Fibroblast of lung (primary cell): ENCODE results near the gene GCK.

Experiments used
- EZH2 ChIP-seq: IDR thresholded peaks from 2 replicates; pipeline ENCODE4 v1.5.1; 2012; ENCODE audit warnings: low read length, control low read depth, mild to moderate bottlenecking; ENCODE audit errors: missing control alignments
- TF ChIP-seq, protein P1 (sequence below), 2 donors: IDR thresholded peaks in 1 of 2; conservative IDR thresholded peaks in 1 of 2; 1 replicate in 1 of 2; 2 replicates in 1 of 2; pipeline ENCODE4 v1.5.1; 2011 to 2012; ENCODE audit warnings: low read length in 2 of 2, control low read depth in 1 of 2, inconsistent platforms in 1 of 2, low read depth in 1 of 2, mild to moderate bottlenecking in 1 of 2

DNA sequence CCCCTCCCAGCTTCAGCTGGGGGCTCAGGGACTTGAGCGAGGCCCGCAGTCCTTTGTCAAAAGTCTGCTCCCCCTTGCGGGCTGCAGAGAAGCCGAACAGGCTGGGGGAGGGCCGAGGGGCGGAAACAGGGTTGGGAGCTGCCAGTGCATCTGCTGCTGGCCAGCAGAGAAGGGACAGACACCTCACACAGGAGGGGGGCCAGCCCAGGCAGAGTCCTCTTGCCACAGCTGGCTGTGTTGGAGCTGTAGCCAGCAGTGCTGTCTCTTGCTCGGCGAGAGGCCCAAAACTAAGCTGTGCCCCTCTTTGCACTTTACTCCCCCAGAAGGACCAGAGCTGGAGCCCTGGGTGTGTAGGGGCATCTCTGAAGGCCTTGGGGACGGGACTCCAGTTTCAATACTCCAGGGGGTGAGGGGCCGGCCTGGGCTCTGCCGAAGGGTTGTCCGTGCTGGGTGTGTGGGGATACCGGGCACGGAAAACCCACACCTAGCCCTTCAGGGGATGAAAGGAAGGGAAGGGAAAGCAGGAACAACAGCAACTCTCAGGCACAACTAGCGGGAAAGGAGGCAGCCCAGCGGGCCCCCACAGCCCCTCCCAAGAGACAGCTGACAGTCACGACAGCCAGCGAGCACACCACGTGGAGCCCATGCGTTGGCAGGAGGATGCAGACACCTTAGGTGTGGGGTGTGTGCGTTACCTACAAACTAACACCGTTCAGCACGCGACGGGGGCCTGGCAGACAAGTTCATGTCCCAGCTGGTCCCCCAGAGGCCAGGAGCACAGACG, 29.4 kb upstream of the GCK start:
- TF ChIP-seq, protein P1, sequence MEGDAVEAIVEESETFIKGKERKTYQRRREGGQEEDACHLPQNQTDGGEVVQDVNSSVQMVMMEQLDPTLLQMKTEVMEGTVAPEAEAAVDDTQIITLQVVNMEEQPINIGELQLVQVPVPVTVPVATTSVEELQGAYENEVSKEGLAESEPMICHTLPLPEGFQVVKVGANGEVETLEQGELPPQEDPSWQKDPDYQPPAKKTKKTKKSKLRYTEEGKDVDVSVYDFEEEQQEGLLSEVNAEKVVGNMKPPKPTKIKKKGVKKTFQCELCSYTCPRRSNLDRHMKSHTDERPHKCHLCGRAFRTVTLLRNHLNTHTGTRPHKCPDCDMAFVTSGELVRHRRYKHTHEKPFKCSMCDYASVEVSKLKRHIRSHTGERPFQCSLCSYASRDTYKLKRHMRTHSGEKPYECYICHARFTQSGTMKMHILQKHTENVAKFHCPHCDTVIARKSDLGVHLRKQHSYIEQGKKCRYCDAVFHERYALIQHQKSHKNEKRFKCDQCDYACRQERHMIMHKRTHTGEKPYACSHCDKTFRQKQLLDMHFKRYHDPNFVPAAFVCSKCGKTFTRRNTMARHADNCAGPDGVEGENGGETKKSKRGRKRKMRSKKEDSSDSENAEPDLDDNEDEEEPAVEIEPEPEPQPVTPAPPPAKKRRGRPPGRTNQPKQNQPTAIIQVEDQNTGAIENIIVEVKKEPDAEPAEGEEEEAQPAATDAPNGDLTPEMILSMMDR (conservative IDR thresholded peaks at IDR 0.05 in 1 of 2, IDR thresholded peaks at IDR 0.05 in 1 of 2; ENCODE audit: low read depth in 1 of 2, low read length in 2 of 2): peak in 1 of 2 donors; percentile 4
- no peak for TF ChIP-seq EZH2
